HG03442 (cell line): Measurements from ENCODE around the gene CCNDBP1.
"Not testable (repeated sequence)": the region's sequence is repeated elsewhere in the genome, so short reads cannot be mapped to it uniquely, and the experiment has no call there.

Experiments
- ATAC-seq: cut with Tn5 transposase; IDR thresholded peaks from one replicate; pipeline ENCODE4 v1.9.1; 2021; ENCODE audit warnings: mild to moderate bottlenecking, moderate library complexity; ENCODE audit not compliant: unreplicated experiment

Gene CCNDBP1

DNA sequence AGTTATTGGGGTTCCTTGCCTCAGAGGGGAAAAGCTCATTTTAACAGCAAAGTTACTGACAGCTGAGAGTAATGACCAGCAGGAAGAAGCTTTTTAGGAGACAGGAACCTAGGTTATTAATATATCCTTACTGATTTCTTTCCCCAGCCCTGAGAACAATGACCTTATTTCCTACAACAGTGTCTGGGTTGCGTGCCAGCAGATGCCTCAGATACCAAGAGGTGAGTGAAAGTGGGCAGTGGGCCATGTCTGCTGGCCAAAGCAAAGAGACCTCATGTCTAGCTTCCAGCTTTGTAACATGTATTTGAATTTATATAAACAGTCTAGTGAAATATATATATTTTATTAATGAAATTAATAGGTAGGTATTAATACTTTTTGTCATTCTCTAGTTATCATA lies 5.0 kb downstream of the CCNDBP1 start:
- no peak for ATAC-seq

DNA sequence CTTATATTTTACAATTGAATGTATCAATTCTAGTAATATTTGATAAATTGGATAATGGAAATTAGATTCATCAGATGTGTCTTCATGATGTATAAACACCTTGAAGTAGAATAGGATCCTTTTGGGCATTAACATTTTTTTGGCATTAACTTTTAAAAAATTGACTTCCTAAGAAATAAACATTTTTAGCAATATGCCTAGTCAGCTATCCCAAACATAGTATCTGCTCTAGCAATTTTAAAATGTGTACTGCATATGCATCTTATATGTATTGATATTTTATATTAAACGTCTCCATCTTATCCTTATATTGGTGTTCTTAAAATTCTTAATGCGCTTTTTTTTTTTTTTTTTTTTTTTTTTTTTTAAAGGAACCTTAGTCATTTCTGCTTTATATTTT lies 8.5 kb downstream of the CCNDBP1 start:
- no peak for ATAC-seq

DNA sequence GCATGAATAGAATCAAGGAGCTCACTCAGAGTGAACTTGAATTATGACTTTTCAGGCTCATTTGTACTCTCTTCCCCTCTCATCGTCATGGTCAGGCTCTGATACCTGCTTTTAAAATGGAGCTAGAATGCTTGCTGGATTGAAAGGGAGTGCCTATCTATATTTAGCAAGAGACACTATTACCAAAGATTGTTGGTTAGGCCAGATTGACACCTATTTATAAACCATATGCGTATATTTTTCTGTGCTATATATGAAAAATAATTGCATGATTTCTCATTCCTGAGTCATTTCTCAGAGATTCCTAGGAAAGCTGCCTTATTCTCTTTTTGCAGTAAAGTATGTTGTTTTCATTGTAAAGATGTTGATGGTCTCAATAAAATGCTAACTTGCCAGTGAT lies 9.6 kb downstream of the CCNDBP1 start:
- ATAC-seq, result no peak

DNA sequence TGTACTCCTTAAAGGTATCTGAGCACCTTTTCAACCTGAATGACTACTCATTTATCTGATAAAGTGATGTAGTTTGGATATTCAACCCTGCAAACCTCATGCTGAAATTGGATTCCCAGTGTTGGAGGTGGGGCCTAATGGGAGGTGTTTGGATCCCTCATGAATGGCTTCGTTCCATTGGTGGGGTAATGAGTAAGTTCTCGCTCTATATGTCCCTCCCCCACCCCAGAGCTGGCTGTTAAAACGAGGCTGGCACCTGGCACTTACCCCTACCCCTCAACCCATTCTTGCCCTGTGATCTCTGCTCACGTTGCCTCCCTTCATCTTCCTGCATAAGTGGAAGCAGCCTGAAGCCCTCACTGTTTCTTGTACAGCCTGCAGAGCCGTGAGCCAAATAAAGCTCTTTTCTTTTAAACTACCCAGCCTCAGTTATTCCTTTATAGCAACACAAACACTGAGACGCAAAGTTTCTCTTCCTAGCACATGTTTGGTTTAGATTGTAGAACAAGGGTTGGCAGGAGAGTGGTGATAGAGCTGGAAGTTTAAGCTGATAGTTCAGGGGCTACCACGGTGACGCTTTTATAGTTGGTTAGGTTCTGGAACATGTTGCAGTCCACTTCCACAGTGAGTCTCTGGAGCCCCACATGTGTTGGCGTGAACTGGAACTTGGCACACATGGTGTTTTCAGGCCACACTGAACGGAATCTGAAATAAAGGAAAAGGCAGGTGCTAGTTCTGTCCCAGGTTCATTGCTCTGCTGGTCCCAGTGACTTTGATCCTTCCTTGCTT lies 11.8 kb downstream of the CCNDBP1 start:
- no peak for ATAC-seq

DNA sequence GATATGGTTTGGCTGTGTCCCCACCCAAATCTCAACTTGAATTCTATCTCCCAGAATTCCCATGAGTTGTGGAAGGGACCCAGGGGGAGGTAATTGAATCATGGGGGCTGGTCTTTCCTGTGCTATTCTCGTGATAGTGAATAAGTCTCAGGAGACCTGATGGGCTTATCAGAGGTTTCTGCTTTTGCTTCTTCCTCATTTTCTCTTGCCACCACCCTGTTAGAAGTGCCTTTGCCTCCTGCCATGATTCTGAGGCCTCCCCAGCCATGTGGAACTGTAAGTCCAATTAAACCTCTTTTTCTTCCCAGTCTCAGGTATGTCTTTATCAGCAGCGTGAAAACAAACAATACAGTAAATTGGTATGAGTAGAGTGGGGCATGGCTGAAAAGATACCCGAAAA lies 12.6 kb downstream of the CCNDBP1 start:
- ATAC-seq, result not testable (repeated sequence)

- ATAC-seq, result not testable (repeated sequence)
These were observed 13.4 kb downstream of the CCNDBP1 start for GRCh38 chr15:43198556-43198955.

DNA sequence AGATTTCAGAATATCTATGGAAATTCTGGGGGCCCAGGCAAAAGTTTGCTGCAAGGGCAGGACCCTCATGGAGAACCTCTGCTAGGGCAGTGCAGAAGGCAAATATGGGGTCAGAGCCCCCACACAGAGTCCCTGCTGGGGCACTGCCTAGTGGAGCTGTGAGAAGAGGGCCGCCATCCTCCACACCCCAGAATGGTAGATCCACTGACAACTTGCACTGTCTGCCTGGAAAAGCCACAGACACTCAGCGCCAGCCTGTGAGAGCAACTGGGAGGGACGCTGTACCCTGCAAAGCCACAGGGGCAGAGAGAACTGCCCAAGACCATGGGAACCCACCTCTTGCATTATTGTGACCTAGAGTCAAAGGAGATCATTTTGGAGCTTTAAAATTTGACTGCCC lies 13.8 kb downstream of the CCNDBP1 start:
- no peak for ATAC-seq

- no peak for ATAC-seq
These were observed 14.8 kb downstream of the CCNDBP1 start for GRCh38 chr15:43199945-43200488.

GRCh38 chr15:43204016-43204901 lies 19.1 kb downstream of the CCNDBP1 start:
- ATAC-seq, result no peak

GRCh38 chr15:43206054-43206453 lies 20.9 kb downstream of the CCNDBP1 start:
- ATAC-seq, result no peak

DNA sequence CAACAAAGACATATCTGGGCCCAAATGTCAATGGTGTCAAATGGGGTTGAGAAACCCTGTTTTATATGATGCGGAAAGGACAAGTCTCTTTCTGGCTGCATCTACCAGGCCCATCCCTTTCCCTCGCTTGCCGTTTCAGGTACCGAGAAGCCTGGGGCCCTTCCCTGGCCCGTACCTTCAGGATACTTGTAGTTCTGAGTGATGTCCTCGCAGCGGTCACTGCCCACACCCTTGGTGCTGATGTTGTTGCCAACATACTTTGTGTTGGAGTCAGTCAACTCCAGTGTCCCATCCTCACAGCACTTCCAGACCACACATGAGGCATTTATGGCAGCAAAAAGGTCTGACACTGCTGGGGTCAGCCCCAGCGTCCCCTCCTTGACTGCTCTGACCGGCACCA lies 21.8 kb downstream of the CCNDBP1 start:
- ATAC-seq, result no peak

DNA sequence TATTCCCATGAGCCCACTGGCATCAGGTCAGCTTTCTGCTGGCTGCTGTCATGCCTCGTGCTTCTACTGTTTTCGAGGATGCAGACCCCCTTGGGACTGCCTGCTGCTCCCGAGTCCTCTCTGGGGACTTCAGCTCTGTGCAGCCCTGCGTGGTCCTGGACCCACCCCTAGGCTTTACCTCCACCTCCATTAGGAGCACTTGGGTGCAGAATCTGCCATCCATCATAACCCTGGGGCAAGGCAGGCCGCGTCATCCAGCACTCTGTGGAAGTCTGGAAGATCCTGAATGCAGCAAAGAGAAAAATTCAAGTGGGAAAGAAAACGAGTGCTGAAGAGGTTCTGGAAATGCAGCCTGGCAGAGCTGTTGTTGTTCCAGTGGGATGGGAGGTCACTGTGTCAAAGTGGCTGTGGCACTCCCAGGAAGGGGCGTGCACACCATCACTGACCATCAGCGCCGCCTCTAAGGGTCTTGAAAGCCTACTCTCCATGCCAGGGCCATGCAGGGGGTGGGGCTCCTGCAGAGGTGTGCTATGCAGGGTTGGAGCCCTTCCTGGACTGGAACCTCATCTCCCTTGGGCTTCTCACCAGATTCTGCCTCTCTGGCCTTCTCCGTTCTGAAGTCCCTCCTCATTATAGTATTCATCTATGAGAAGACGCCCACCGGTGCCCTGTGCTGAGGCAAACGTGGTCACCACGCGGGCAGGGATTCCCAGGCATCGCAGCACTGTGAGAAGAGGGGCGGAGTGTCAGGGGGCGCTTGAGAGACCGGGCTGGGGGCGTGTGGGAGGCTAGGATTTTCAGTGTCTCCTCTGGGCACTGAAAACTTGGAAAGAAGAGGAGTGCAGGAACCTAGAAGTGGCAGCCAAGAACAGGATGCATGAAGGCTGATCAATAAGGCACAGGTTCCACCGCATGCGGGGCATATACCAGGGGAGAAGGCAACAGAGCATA lies 23.1 kb downstream of the CCNDBP1 start:
- ATAC-seq, result no peak

DNA sequence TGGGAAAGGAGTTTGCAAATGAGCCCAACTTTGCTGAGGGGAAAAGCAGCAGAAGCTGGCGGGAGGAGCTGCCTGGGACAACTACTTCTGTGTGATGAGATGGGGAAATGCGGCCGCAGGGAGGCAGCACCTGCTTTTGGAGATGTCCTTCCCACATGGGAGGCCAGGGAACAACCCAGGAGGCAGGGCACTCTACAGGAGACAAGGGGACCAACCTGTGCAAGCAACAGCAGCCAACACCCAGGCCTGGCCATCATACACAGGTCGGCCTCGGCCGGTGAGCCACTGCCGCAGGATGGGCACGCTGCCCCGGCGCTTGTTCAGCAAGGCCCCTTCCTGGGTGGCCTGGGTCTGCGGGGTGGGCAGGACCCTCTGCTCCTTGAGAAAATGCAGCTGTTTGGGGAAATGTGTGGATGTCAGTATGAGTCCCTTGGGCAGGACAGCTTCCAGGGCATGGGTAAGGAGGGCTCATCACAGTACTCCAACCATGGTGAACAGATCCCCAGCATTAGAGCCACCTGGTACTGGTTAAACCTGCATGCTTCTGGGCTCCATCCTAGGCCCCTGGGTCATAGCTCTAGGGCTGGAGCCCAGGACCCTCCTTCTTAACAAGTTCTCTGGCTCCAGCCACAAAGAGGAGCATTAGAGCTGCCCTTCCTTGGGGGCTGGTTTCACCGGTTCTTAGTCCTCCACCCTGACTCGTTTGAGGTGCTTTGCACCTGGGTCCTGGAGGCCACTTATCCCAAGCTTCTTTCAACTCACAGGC lies 24.0 kb downstream of the CCNDBP1 start:
- ATAC-seq, result no peak

DNA sequence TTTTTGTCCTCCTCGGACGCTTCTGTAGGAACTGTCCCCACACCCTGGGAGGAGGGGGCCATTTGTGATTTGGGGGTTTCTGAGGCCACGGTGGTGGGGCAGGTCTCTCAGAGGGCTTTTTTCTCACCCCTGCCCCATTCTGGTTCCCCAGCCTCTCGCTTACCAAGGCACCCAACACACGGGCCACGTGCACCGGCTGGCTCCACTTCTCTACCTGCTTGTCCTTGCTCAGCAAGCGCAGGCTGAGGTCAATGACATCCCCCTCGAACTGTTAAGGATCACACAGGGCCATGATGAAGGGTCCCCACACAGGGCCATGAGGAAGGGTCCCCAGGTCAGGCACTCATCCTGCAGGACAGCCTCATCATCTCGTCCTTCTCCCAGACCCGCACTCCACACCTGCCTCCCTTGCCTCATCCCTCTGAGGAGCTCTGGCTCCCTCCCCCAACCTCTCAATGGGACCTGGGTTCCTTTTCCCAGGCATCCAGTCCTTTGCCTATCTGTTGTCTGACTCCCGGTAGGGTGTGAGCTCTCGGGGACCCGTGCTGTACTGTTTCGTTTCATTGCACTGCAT lies 25.1 kb downstream of the CCNDBP1 start:
- ATAC-seq, result no peak

DNA sequence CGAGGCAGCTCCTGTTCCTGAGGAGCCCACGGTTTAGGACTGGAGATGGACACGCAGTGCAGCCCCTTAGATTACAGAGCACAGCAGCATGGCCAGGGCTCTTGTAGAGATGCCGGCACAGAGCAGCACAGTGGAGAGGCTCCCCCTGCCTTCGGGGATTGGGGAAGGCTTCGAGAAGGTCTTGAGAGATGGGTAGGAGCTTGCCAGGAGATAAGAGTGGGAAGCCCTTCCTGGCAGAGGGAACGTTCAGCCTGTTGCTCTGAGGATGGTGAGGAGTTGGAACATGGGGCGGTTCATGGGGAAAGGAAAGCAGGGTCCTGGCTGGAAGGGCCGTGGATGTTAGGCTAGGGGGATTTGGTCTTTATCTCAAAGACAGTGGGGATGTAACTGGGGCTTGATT lies 25.6 kb downstream of the CCNDBP1 start:
- ATAC-seq, result no peak

GRCh38 chr15:43211224-43211735 lies 26.1 kb downstream of the CCNDBP1 start:
- no peak for ATAC-seq

DNA sequence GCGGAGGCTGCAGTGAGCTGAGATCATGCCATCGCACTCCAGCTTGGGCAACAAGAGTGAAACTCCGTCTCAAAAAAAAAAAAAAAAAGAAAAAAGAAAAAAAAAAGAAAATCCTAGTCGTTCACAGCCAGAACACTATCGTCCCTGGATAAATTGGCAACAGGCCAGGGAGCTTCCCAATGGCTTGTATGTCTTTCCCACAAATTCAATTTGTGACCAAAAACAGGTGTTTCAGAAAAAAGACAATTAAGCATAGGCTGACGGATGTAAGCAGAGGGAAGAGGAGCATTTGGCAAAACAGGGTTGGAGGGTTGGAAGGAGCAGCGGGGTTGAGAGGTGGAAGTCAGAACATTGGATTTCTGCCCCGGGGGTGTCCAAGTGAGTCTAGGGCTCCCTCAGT lies 27.1 kb downstream of the CCNDBP1 start:
- no peak for ATAC-seq

GRCh38 chr15:43212951-43213350 lies 27.7 kb downstream of the CCNDBP1 start:
- ATAC-seq, result no peak

DNA sequence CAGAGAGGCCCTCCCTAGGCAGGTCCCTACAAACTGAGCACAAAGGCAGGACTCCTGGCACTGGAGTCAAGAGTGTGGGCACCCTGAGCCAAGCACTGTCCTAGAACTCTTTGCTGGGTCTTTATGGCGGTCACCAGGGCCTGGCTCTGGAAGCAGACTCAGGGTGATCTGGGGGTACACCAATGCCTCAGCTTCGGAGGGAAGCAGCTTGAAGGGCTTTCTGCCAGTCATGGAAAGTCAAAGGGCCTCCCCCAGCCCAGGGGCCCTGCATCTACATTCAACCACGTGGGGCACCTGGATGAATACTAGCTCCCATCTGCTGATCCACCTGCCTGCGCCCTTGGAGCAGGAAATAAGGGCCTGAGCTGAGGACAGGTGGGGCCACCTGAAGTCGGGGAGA lies 28.3 kb downstream of the CCNDBP1 start:
- ATAC-seq, result no peak
